MM.1S (cell line): ENCODE data around the gene RDH5.

Experiments
- DNase-seq: peaks from one replicate; pipeline ENCODE4 v3.0.0-alpha.2; 2015
- H2AFZ ChIP-seq: fragments of 300-600 bp; sonication (generic); 2 replicates; pipeline ENCODE4 v1.6.0; 2016; ENCODE audit warnings: antibody characterized with exemption, low read length
- H3F3A ChIP-seq: fragments of 300-600 bp; sonication (generic); 2 replicates; pipeline ENCODE4 v1.6.1; 2016; ENCODE audit warnings: mild to moderate bottlenecking, antibody characterized with exemption, low read length, moderate library complexity, mixed read lengths; ENCODE audit not compliant: insufficient read depth
- H3K27ac ChIP-seq: fragments of 300-600 bp; sonication (generic); 2 replicates; pipeline ENCODE4 v1.5.1; 2016; ENCODE audit warnings: mild to moderate bottlenecking, low read length
- H3K27me3 ChIP-seq: fragments of 300-600 bp; sonication (generic); replicated peaks from 2 replicates; pipeline ENCODE4 v1.6.0; 2016; ENCODE audit warnings: low read length; ENCODE audit not compliant: insufficient read depth
- H3K36me3 ChIP-seq: fragments of 300-600 bp; sonication (generic); replicated peaks from 2 replicates; pipeline ENCODE4 v1.6.1; 2016; ENCODE audit warnings: mild to moderate bottlenecking, low read length, mixed read lengths; ENCODE audit not compliant: insufficient read depth
- H3K4me1 ChIP-seq: fragments of 300-600 bp; sonication (generic); 2 replicates; pipeline ENCODE4 v1.6.1; 2016; ENCODE audit warnings: low read length, mixed read lengths
- H3K4me2 ChIP-seq: fragments of 300-600 bp; sonication (generic); 2 replicates; pipeline ENCODE4 v1.6.0; 2016; ENCODE audit warnings: low read depth, low read length
- H3K4me3 ChIP-seq: fragments of 300-600 bp; sonication (generic); 2 replicates; pipeline ENCODE4 v1.5.1; 2016; ENCODE audit warnings: low read length, mixed read lengths
- H3K79me2 ChIP-seq: fragments of 300-600 bp; sonication (generic); 2 replicates; pipeline ENCODE4 v1.6.1; 2016; ENCODE audit warnings: mixed run types, low read length, mixed read lengths
- H3K9ac ChIP-seq: fragments of 300-600 bp; sonication (generic); 2 replicates; pipeline ENCODE4 v1.6.1; 2016; ENCODE audit warnings: low read length, mixed read lengths
- H3K9me2 ChIP-seq: fragments of 300-600 bp; sonication (generic); replicated peaks from 2 replicates; pipeline ENCODE4 v1.6.1; 2016; ENCODE audit warnings: mild to moderate bottlenecking, low read length, mixed read lengths; ENCODE audit not compliant: insufficient read depth
- H3K9me3 ChIP-seq: fragments of 300-600 bp; sonication (generic); replicated peaks from 2 replicates; pipeline ENCODE4 v1.6.1; 2016; ENCODE audit warnings: mild to moderate bottlenecking, low read length, mixed read lengths; ENCODE audit not compliant: insufficient read depth
- H4K20me1 ChIP-seq: fragments of 300-600 bp; sonication (generic); 2 replicates; pipeline ENCODE4 v1.6.1; 2016; ENCODE audit warnings: mild to moderate bottlenecking, low read length, moderate library complexity, mixed read lengths; ENCODE audit not compliant: insufficient read depth
- CTCF ChIP-seq: fragments of 300-600 bp; sonication (generic); IDR thresholded peaks from 2 replicates; pipeline ENCODE4 v1.5.1; 2016; ENCODE audit warnings: antibody characterized with exemption, low read length, mixed read lengths
- EZH2 ChIP-seq: fragments of 300-600 bp; sonication (generic); optimal IDR thresholded peaks from 2 replicates; pipeline ENCODE3; 2017; ENCODE audit warnings: low read depth, mild to moderate bottlenecking, antibody characterized with exemption, low read length, mixed read lengths
- EZH2phosphoT487 ChIP-seq: fragments of 300-600 bp; sonication (generic); IDR thresholded peaks from 2 replicates; pipeline ENCODE4 v1.6.1; 2018; ENCODE audit warnings: antibody characterized with exemption, low read length

The RDH5 gene

DNA sequence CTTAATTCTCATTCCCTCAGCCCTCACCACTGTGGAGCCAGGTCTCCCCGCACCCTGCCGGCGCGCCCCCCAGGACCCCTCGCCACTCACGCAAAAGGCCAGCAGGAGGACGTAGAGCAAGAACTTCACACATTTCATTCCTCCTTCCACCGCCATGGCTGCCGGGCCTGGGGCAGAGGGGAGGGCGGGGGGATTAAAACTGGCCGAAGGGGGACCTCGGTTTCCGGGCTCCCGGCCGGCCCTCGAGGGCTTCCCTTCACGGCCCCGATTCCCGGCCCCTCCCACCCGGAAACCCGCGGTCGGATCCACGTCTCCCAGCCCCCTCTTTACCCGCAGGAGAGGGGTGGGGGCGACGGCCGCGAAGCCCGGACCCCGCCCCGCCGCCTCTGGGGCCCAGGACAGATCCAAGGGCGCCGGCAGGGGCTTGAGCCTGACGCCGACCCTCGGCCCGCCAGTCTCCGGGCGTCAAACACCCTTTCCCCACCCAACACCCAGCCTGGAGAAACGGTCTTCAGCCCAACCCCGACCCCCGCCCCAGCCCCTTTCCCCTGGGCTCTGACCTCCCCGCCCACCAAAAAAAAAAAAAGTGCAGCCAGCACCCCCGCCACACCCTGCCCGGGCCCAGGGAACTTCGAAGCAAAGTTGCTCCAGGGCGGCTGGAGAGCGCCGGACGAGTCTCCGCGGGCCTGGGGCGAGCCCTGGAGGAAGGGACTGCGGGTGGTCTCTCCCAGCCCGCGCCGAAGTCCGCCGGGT lies 8.2 kb downstream of the RDH5 start:
- Histone ChIP-seq H3K9ac (peak overlapping the region; percentile 77; the same call in 1 of the 2 replicates), H3K27ac (no peak overlapping the region), H3K79me2 (peaks cover 15% of the 10 kb centered on the region), H3K9me2 (no peaks in the 10 kb centered on the region), H4K20me1 (no peaks in the 10 kb centered on the region), H3K9me3 (no peaks in the 10 kb centered on the region), H3K4me1 (peaks cover 16% of the 10 kb centered on the region), H2AFZ (peak overlapping the region; percentile 75), H3K4me2 (peak overlapping the region; percentile 69), H3F3A (no peaks in the 10 kb centered on the region), H3K27me3 (no peaks in the 10 kb centered on the region), H3K4me3 (peak overlapping the region; percentile 81), H3K36me3 (no peaks in the 10 kb centered on the region)
- DNase-seq: no peak
- TF ChIP-seq CTCF: no peak
- no peak for TF ChIP-seq EZH2phosphoT487
- no peak for TF ChIP-seq EZH2

- Histone ChIP-seq H3K79me2 (peaks cover 15% of the 10 kb centered on the region), H3K4me1 (peaks cover 16% of the 10 kb centered on the region), H2AFZ (peak within 1 kb of the TSS; percentile 80), H3K4me2 (peak within 1 kb of the TSS; percentile 95), H3K36me3 (no peaks in the 10 kb centered on the region), H3K9me2 (no peaks in the 10 kb centered on the region), H3K4me3 (peak within 1 kb of the TSS; percentile 81), H3K9me3 (no peaks in the 10 kb centered on the region), H3F3A (no peaks in the 10 kb centered on the region), H3K27ac (peak within 1 kb of the TSS; percentile 43; the same call in 1 of the 2 replicates), H4K20me1 (no peaks in the 10 kb centered on the region), H3K9ac (peak within 1 kb of the TSS; percentile 77), H3K27me3 (no peaks in the 10 kb centered on the region)
- TF ChIP-seq EZH2phosphoT487: no peak
- no peak for TF ChIP-seq CTCF
- TF ChIP-seq EZH2: no peak
- peak; percentile 70 for DNase-seq
Measured at GRCh38 chr12:55728939-55729818, 9.0 kb downstream of the RDH5 start, which contains the start of gene CD63. CD63 (minus strand) TSS chr12:55729009; CDS start chr12:55728341, 668 bp downstream.

GRCh38 chr12:55729819-55730818 lies 9.9 kb downstream of the RDH5 start:
- H3K36me3 ChIP-seq: no peaks in the 10 kb centered on the region
- no peak for TF ChIP-seq CTCF
- TF ChIP-seq EZH2: no peak
- TF ChIP-seq EZH2phosphoT487: no peak
- H3K4me1 ChIP-seq: peaks cover 16% of the 10 kb centered on the region
- peak overlapping the region; percentile 95 for H3K4me2 ChIP-seq
- no peaks in the 10 kb centered on the region for H3K27me3 ChIP-seq
- H3K4me3 ChIP-seq: peak overlapping the region; percentile 81
- peak overlapping the region; percentile 77; the same call in 1 of the 2 replicates for H3K9ac ChIP-seq
- peak overlapping the region; percentile 80 for H2AFZ ChIP-seq
- no peaks in the 10 kb centered on the region for H3K9me2 ChIP-seq
- no peaks in the 10 kb centered on the region for H3K9me3 ChIP-seq
- peaks cover 15% of the 10 kb centered on the region for H3K79me2 ChIP-seq
- DNase-seq: no peak
- no peak overlapping the region for H3K27ac ChIP-seq
- no peaks in the 10 kb centered on the region for H3F3A ChIP-seq
- H4K20me1 ChIP-seq: no peaks in the 10 kb centered on the region
